ENCODE data around the gene RNF144A.

GRCh38 chr2:6934758-6935651 lies 17.8 kb downstream of the RNF144A start:
- TF ChIP-seq EZH2 (IDR thresholded peaks at IDR 0.05; ENCODE audit: borderline replicate concordance, low read length) (no peak), CTCF (conservative IDR thresholded peaks at IDR 0.05 in 1 of 2, IDR thresholded peaks at IDR 0.05 in 1 of 2; ENCODE audit: extremely low read depth in 1 of 2, insufficient read depth in 1 of 2, low read depth in 1 of 2, low read length in 2 of 2) (no peak)

All from mammary epithelial cell (primary cell).